ENCODE measurements around the gene TRIM14.

TRIM14 gene

DNA sequence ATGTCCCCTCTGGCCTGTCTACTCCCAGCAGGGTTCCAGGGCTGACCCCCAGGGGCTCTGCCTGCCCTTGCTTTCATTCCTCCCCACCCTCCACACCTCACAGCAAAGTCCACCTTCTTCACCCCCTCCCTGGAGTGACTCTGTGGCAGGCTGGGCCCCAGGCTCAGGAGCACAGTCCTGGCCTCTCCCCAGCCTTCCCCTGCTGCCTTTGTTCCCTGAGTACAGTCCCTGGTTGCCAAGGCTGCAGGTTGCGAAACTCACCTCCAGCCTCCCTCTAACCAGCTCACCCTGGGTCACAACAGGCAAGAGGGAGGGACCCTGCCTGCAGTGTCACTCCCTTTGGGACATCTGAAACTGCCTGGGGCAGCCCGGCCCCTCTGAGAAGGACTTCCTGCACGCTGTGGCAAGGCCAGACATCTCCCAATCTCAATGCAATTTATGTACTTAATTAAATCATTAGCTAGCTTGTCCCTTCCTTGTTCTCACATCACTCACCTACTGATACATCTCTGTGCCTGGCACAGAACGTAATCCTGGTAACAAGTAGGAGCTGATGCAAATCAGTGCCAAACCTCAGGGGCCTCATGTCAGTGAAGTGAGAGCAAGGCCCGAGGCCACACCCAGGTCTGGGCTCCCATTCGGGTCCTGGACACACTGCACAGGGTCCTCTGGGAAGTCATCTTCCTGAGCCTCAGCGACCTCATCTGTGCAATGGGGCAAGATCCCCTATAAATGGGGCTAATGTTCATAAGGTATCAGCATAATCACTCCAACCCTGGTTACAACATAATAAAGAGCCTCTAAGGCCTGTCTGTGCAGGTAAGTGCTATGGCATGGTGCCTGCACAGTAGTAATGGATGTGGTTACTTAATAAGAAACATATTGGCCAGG, 27.3 kb upstream of the TRIM14 start:
- H3K4me3 Mint-ChIP-seq: no peak overlapping the region
- no peaks in the 10 kb centered on the region for H3K27me3 Mint-ChIP-seq (ENCODE audit: low read depth)
- TF ChIP-seq, protein P1, sequence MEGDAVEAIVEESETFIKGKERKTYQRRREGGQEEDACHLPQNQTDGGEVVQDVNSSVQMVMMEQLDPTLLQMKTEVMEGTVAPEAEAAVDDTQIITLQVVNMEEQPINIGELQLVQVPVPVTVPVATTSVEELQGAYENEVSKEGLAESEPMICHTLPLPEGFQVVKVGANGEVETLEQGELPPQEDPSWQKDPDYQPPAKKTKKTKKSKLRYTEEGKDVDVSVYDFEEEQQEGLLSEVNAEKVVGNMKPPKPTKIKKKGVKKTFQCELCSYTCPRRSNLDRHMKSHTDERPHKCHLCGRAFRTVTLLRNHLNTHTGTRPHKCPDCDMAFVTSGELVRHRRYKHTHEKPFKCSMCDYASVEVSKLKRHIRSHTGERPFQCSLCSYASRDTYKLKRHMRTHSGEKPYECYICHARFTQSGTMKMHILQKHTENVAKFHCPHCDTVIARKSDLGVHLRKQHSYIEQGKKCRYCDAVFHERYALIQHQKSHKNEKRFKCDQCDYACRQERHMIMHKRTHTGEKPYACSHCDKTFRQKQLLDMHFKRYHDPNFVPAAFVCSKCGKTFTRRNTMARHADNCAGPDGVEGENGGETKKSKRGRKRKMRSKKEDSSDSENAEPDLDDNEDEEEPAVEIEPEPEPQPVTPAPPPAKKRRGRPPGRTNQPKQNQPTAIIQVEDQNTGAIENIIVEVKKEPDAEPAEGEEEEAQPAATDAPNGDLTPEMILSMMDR (IDR thresholded peaks at IDR 0.05; ENCODE audit: unreplicated experiment in 3 of 3): no peak
- no peaks in the 10 kb centered on the region for H3K9me3 Mint-ChIP-seq
- H3K4me1 Mint-ChIP-seq: no peaks in the 10 kb centered on the region
- H3K36me3 Mint-ChIP-seq (ENCODE audit: low read depth): no peaks in the 10 kb centered on the region
- peak overlapping the region in 1 of 3 experiments; percentile 38 for H3K27ac Mint-ChIP-seq

DNA sequence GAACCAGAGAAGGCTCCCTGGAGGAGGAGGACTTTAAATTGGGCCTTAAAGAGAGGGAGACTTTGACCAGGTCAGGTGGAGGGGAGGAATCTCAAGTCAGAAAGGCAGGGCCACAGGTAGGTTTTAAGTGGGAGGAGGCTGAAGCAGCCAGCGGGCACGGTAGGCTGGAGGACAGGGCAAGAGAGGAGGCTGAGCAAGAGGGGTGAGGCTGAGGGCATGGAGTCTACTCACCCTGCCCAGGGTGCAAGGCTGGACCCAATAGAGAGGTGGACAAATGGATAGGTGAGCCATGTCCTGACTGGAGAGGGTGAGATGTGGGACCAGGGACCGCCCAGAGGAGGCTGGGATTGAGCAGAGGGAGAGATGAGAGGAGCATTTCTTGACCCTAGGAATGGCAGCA, 25.6 kb upstream of the TRIM14 start:
- Mint-ChIP-seq H3K4me3 (no peak overlapping the region), H3K27me3 (ENCODE audit: low read depth) (peaks cover 4% of the 10 kb centered on the region), H3K36me3 (ENCODE audit: low read depth) (no peaks in the 10 kb centered on the region), H3K4me1 (no peaks in the 10 kb centered on the region), H3K9me3 (no peaks in the 10 kb centered on the region), H3K27ac (no peak overlapping the region)
- TF ChIP-seq, protein P1 (IDR thresholded peaks at IDR 0.05; ENCODE audit: unreplicated experiment in 3 of 3): no peak

DNA sequence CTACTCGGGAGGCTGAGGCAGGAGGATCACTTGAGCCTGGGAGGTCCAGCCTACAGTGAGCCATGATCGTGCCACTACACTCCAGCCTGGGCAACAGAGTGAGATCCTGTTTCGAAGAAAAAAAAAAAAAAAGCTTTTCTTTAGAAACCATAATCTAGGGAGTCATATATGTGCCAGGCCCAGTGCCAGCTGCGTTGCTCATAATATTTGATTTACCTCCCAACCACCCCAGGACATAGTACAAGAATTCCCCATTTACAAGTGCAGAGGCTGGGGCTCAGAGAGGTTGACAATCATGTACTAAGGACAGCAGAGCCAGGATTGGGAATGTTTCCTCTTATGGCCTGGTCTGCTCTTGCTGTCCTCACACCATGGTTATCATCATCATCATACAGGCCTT, 25.1 kb upstream of the TRIM14 start:
- peaks cover 4% of the 10 kb centered on the region for H3K27me3 Mint-ChIP-seq (ENCODE audit: low read depth)
- no peaks in the 10 kb centered on the region for H3K9me3 Mint-ChIP-seq
- H3K4me3 Mint-ChIP-seq: no peak overlapping the region
- no peaks in the 10 kb centered on the region for H3K4me1 Mint-ChIP-seq
- TF ChIP-seq, protein P1 (IDR thresholded peaks at IDR 0.05; ENCODE audit: unreplicated experiment in 3 of 3): no peak
- H3K27ac Mint-ChIP-seq: no peak overlapping the region
- H3K36me3 Mint-ChIP-seq (ENCODE audit: low read depth): no peaks in the 10 kb centered on the region

DNA sequence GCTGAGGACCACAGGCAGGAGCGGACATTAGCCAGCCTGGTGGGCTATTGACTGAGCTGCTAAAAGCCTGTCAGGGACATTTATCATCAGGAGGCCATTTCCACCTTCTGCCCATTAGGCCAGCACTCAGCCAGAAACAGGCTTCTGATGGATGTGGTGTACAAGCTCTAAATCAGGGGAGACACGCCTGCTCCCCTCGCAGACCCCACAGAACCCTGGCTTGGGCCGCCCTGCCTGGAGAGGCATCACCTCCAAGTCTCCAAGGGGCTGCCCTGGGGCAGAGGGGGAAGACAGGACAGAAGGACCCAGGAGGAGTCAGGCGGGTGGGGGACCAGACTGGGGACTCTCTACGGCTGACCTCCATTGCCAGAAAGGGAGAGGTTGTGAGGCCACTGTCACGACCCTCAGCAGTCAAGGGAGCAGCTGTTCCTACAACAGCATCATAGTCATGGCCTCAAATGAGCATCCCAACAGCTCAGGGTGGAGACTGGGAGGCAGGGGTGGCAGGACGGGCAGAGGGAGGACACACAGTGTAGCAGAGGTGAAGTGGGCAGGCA, 24.0 kb upstream of the TRIM14 start:
- TF ChIP-seq, protein P1 (IDR thresholded peaks at IDR 0.05; ENCODE audit: unreplicated experiment in 3 of 3): no peak
- Mint-ChIP-seq H3K9me3 (no peaks in the 10 kb centered on the region), H3K27me3 (ENCODE audit: low read depth) (peaks cover 9% of the 10 kb centered on the region), H3K36me3 (ENCODE audit: low read depth) (no peaks in the 10 kb centered on the region), H3K27ac (no peak overlapping the region), H3K4me1 (no peaks in the 10 kb centered on the region), H3K4me3 (no peak overlapping the region)

DNA sequence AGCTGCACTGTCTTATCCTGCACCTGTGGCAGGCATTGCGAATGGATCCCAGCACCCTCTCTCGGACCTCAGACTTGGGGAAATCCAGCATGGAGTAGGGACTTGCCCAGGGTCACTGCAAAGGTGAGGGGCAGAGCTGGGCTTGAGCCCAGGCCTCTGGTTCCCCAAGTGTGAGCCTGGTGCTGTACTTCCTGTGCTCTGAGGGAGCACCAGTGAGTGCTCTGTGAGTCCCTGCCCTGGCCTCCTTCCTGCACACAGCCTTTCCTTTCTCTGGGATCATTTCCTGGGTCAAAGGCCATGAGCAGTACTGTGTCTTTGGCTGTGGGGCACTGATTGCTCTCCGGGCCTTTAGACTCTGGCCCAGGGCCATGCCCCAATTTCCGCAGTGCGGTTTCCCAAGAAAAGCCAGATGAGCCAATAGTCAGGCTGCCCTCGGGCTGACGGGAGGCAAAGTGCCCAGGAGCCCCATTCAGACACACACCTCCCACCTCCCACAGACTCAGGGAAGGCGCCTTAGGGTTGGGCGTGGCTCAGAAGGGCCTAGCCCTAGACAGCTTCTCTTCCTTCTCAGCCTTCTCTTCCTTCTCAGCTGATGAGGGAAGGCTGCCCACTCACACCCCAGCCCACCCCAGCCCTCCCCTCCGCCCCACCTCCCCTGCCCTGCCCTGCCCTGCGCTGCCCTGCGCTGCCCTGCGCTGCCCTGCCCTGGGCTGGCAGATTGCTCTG, 23.3 kb upstream of the TRIM14 start:
- TF ChIP-seq, protein P1 (IDR thresholded peaks at IDR 0.05; ENCODE audit: unreplicated experiment in 3 of 3): no peak
- Mint-ChIP-seq H3K4me3 (no peak overlapping the region), H3K36me3 (ENCODE audit: low read depth) (no peaks in the 10 kb centered on the region), H3K27ac (no peak overlapping the region), H3K9me3 (no peaks in the 10 kb centered on the region), H3K4me1 (no peaks in the 10 kb centered on the region), H3K27me3 (ENCODE audit: low read depth) (peaks cover 9% of the 10 kb centered on the region)
